ACHN (cell line): ENCODE data around the gene AXDND1.

ENCODE experiments used
- DNase-seq: peaks from one replicate; pipeline ENCODE4 v3.0.0-alpha.2; 2015
- in situ Hi-C: cut with HindIII; loops from 2 replicates; pipeline ENCODE4 v1.10.0; 2017; ENCODE audit warnings: low sequenced_read_pairs, low pct_ligation_motif_present, low pct_unique_long_range_greater_than_20kb

AXDND1 gene

GRCh38 chr1:179365342-179366092 is at the start of gene AXDND1:
AXDND1 (plus strand) TSS chr1:179365971; CDS start chr1:179366510, 539 bp downstream.
- in situ Hi-C loops: no loop called here
- DNase-seq: peak; percentile 86

GRCh38 chr1:179318491-179318890 is 47.3 kb upstream of the AXDND1 start:
- in situ Hi-C loops: no loop called here
- no peak for DNase-seq

GRCh38 chr1:179321533-179322216 is 44.1 kb upstream of the AXDND1 start:
- in situ Hi-C loops: no loop called here

GRCh38 chr1:179322557-179322956 is 43.2 kb upstream of the AXDND1 start:
- DNase-seq: no peak
- in situ Hi-C loops: no loop called here

More at GRCh38 chr1:179321533-179322216, 44.1 kb upstream of the AXDND1 start:
- no peak for DNase-seq

GRCh38 chr1:179323436-179323835 is 42.3 kb upstream of the AXDND1 start:
- in situ Hi-C loops: no loop called here
- no peak for DNase-seq

- in situ Hi-C loops: no loop called here
- no peak for DNase-seq
Observed at GRCh38 chr1:179325836-179326235, 39.9 kb upstream of the AXDND1 start.

- no peak for DNase-seq
- in situ Hi-C loops: no loop called here
Observed at GRCh38 chr1:179326746-179327145, 39.0 kb upstream of the AXDND1 start.

GRCh38 chr1:179327196-179327595 is 38.6 kb upstream of the AXDND1 start:
- DNase-seq: no peak
- in situ Hi-C loops: no loop called here

- DNase-seq: no peak
- in situ Hi-C loops: no loop called here
Observed at GRCh38 chr1:179327679-179328078, 38.1 kb upstream of the AXDND1 start.

- DNase-seq: no peak
- in situ Hi-C loops: no loop called here
Observed at GRCh38 chr1:179329862-179330261, 35.9 kb upstream of the AXDND1 start.

GRCh38 chr1:179334440-179334839 is 31.3 kb upstream of the AXDND1 start:
- in situ Hi-C loops: no loop called here
- DNase-seq: no peak

- in situ Hi-C loops: no loop called here
- no peak for DNase-seq
Observed at GRCh38 chr1:179337288-179337687, 28.5 kb upstream of the AXDND1 start.

- in situ Hi-C loops: no loop called here
- DNase-seq: no peak
Observed at GRCh38 chr1:179337942-179338560, 27.7 kb upstream of the AXDND1 start.

GRCh38 chr1:179340918-179341317 is 24.9 kb upstream of the AXDND1 start:
- in situ Hi-C loops: no loop called here
- DNase-seq: no peak

- in situ Hi-C loops: no loop called here
- DNase-seq: no peak
Observed at GRCh38 chr1:179341943-179342547, 23.7 kb upstream of the AXDND1 start.

- DNase-seq: no peak
- in situ Hi-C loops: no loop called here
Observed at GRCh38 chr1:179342740-179343404, 22.9 kb upstream of the AXDND1 start.

- DNase-seq: no peak
- in situ Hi-C loops: no loop called here
Observed at GRCh38 chr1:179351281-179351680, 14.5 kb upstream of the AXDND1 start.

GRCh38 chr1:179352236-179352635 is 13.5 kb upstream of the AXDND1 start:
- in situ Hi-C loops: no loop called here

GRCh38 chr1:179353546-179353945 is 12.2 kb upstream of the AXDND1 start:
- in situ Hi-C loops: no loop called here
- no peak for DNase-seq

More at GRCh38 chr1:179352236-179352635, 13.5 kb upstream of the AXDND1 start:
- no peak for DNase-seq
